Esophagus muscularis mucosa (tissue), 4 donors: ENCODE data around the gene PLAC8L1.

Experiments used
- EP300 ChIP-seq: sonication (generic); formaldehyde crosslinking; IDR thresholded peaks from one replicate; pipeline ENCODE4 v1.6.1; 2017; ENCODE audit warnings: antibody characterized with exemption
- POLR2A ChIP-seq: fragments of 450-650 bp; IDR thresholded peaks from one replicate; pipeline ENCODE4 v1.6.1; 2017; ENCODE audit warnings: antibody characterized with exemption, moderate library complexity, mild to moderate bottlenecking, low read depth
- POLR2AphosphoS5 ChIP-seq, 2 donors: sonication (generic); formaldehyde crosslinking; IDR thresholded peaks; one replicate each; pipeline ENCODE4 v1.6.1; 2017; ENCODE audit warnings: antibody characterized with exemption in 2 of 2
- TF ChIP-seq, protein P1 (sequence below), 3 experiments: fragments of 200-600 bp in 2 of 3; fragments of 450-650 bp in 1 of 3; sonication (generic) in 2 of 3; IDR thresholded peaks; one replicate each; pipeline ENCODE4 v1.5.1; 2017 to 2019; ENCODE audit warnings: antibody characterized with exemption in 3 of 3, mild to moderate bottlenecking in 2 of 3, moderate library complexity in 1 of 3

DNA sequence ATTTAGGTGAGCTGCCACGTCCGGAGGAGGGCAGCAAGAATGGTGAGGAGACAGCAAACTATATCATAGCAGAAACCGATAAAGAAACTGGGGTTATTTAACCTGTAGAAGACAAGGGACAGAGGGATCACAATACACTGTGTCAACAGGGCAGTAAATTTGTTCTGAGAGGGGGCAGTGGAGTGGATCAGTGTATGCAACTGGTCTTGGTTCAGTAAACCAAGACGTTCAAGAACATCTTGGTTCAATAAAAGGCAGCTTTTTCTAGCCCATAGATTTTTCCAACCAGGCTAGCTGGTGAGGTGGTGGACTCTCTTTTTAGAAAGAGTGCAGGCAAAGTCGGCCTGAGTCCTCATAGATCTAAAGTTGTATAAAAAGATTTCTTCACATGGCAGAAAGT is 55.3 kb downstream of the PLAC8L1 start:
- TF ChIP-seq, protein P1, sequence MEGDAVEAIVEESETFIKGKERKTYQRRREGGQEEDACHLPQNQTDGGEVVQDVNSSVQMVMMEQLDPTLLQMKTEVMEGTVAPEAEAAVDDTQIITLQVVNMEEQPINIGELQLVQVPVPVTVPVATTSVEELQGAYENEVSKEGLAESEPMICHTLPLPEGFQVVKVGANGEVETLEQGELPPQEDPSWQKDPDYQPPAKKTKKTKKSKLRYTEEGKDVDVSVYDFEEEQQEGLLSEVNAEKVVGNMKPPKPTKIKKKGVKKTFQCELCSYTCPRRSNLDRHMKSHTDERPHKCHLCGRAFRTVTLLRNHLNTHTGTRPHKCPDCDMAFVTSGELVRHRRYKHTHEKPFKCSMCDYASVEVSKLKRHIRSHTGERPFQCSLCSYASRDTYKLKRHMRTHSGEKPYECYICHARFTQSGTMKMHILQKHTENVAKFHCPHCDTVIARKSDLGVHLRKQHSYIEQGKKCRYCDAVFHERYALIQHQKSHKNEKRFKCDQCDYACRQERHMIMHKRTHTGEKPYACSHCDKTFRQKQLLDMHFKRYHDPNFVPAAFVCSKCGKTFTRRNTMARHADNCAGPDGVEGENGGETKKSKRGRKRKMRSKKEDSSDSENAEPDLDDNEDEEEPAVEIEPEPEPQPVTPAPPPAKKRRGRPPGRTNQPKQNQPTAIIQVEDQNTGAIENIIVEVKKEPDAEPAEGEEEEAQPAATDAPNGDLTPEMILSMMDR (IDR thresholded peaks at IDR 0.05): no peak
- TF ChIP-seq EP300 (no peak), POLR2A (no peak), POLR2AphosphoS5 (IDR thresholded peaks at IDR 0.05) (no peak)
